ENCODE results near the gene NTN4. TPM values are rescaled to one million over a fixed set of nuclear protein-coding genes. Genes with fewer than 3 reads are reported as not detected.

NTN4 gene
- 41.1 to 57.2 TPM (median 48.7 TPM) in 5 replicates for total RNA-seq (2022; extraction: Qiagen RNA extraction; ENCODE audit: low read depth)

GRCh38 chr12:95790033-95790916, at the start of gene NTN4:
NTN4 (minus strand) TSS chr12:95790764; CDS start chr12:95790309, 455 bp downstream.

Other genes with a start within 250 kb of the NTN4 start
- gene USP44, start 239.3 kb downstream of the NTN4 start, total RNA-seq (2022; extraction: Qiagen RNA extraction; ENCODE audit: low read depth) = 0.09 to 0.18 TPM (median 0.12 TPM) in 4 of 5 replicates, not detected in the other
- 117 to 180 TPM (median 128 TPM) in 5 replicates for gene SNRPF, start 68.2 kb upstream of the NTN4 start, total RNA-seq (2022; extraction: Qiagen RNA extraction; ENCODE audit: low read depth)
- 0.07 to 0.13 TPM (median 0.12 TPM) in 3 of 5 replicates, not detected in the others for gene CCDC38, start 151.8 kb upstream of the NTN4 start, total RNA-seq (2022; extraction: Qiagen RNA extraction; ENCODE audit: low read depth)
- 1.8 to 2.6 TPM (median 1.9 TPM) in 5 replicates for gene AMDHD1, start 152.6 kb upstream of the NTN4 start, total RNA-seq (2022; extraction: Qiagen RNA extraction; ENCODE audit: low read depth)
- 0.21 to 0.51 TPM (median 0.27 TPM) in 4 of 5 replicates, not detected in the other for gene HAL, start 205.6 kb upstream of the NTN4 start, total RNA-seq (2022; extraction: Qiagen RNA extraction; ENCODE audit: low read depth)
- gene LTA4H, start 244.8 kb upstream of the NTN4 start, total RNA-seq (2022; extraction: Qiagen RNA extraction; ENCODE audit: low read depth) = 84.8 to 114 TPM (median 99.6 TPM) in 5 replicates

Data from A549 treated with RU486 at 1 μM for 4 hours (cell line).